Left kidney (tissue), 2 donors: ENCODE results near the gene PRPF40B. TPM values are rescaled to one million over a fixed set of nuclear protein-coding genes. Genes with fewer than 3 reads are reported as not detected.
"Not testable (repeated sequence)": the region's sequence is repeated elsewhere in the genome, so short reads cannot be mapped to it uniquely, and the experiment has no call there.

Source experiments
- DNase-seq: peaks from one replicate; pipeline ENCODE4 v3.0.0-alpha.2; 2013
- polyA plus RNA-seq: library from polyadenylated mRNA; unstranded; fragments of 120-200 nt; gene quantifications from one replicate; pipeline ENCODE4 v1.2.1, GENCODE V29; 2013; ENCODE audit not compliant: insufficient read length

Gene PRPF40B
- polyA plus RNA-seq, 1 donor = 29.5 TPM

DNA sequence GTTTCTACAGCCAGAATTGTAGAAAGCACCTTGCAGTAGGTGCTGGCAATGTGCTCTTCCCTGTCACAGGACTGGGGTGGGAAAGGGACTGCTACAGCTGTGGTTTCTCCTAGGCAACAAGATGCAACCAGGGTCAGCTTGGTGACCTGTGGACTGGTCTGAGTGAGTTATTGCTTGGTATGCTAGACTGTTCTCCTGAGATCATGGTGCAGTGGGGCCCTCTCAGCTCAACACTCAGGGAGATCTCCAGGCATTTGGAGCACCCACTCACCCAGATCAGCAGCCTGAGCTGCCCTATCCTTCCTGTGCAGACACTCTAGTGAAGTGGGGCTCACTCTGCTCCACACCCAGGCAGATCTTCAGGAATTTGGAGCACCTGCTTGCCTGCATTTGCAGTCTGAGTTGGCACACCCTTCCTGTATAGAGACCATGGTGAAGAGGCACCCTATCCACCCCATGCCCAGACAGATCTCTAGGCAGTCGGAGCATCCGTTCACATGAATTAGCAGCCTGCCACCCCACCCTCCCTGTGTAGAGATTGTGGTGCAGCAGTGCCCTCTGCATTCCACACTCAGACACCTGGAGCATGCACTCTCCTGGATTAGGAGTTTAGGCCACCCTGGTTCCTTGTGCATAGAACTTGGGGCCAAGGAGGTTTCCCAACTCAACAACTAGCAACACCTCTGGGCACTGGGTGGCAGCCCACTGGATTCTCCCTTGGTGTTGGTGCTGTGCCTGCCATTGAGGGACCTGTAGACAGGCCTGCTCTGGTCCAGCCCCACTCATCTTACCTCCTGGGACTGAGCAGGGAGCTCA lies 14.1 kb upstream of the PRPF40B start:
- no peak for DNase-seq

DNA sequence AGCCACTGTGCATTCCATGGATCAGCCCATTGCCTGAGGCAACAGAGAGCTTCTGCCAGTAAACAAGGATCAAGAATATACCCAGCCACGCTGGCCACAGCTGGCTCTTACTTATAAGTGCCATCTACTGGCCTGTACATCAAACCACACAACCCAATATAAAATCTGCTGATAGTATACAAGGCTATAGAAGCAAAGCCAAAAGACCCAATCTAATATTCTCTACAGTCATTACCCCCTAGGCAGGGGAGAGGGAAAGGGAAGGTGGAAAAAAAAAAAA lies 13.5 kb upstream of the PRPF40B start:
- no peak for DNase-seq

DNA sequence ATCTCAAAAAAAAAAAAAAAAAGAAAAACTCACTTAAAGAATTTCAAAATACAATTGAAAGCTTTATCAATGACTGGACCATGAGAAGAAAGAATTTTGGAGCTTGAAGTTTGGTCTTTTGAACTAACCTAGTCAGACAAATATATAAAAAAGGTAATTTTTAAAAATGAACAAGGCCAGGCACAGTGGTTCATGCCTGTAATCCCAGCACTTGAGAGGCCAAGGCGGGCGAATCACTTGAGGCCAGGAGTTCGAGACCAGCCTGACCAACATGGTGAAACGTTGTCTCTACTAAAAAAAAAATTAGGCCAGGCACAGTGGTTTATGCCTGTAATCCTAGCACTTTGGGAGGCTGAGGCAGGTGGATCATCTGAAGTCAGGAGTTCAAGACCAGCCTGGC lies 12.6 kb upstream of the PRPF40B start:
- DNase-seq = not testable (repeated sequence)

DNA sequence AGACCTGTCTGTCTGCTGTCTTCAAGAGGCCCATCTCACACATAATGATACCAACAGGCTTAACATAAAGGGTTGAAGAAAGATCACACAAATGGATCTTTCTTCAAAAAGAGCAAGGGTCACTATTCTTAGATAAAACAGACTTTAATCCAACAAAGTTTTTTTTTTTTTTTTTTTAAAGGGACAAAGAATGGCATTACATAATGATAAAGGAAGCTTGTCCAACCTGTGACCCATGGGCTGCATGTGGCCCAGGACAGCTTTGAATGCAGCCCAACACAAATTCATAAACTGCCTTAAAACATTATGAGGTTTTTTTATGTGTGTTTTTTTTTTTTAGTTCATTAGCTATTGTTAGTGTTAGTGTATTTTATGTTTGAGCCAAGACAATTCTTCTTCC lies 11.2 kb upstream of the PRPF40B start:
- DNase-seq = no peak

DNA sequence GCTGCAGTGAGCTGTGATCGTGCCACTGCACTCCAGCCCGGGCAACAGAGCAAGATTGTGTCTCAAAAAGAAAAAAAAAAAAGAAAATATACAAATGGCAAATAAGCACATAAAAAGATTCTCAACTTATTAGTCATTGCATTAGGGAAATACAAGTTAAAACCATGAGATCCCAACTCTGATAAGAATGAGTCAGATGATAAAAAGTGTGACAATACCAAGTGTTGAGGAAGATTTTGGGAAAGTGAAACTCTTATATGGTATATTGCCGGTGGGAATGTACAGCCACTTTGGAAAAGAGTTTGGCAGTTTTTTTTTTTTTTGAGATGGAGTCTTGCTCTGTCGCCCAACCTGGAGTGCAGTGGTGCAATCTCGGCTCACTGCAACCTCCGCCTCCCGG lies 7.6 kb upstream of the PRPF40B start:
- DNase-seq = no peak

DNA sequence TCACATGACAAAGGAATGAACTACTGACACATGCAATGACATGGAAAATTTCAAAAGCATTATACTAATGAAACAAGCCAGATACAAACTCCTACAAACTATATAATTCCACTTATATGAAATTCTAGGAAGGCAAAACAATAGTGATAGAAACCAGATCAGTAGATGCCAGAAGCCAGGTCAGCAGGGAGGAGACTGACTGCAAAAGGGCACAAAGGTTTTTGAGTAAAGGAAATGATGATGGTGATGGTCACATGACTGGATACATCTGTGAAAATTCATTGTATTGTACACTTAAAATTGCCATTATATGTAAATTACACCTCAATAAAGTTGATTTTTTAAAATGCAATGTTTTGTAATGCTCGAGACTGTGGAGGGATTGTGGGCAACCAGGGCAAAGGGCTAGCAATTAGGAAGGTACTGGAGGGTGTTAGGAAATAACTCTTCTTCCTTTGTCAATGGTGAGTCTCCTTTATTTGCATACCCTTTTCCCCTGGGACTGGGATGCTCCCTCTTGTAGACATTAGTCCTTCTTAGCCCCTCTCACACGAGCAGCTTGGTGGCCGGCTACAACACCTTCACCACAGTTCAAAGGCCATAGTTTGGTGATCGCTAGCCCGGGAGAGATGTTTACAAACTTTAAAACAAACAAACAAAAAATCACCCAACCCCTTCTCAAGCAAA lies 6.7 kb upstream of the PRPF40B start:
- DNase-seq = no peak

DNA sequence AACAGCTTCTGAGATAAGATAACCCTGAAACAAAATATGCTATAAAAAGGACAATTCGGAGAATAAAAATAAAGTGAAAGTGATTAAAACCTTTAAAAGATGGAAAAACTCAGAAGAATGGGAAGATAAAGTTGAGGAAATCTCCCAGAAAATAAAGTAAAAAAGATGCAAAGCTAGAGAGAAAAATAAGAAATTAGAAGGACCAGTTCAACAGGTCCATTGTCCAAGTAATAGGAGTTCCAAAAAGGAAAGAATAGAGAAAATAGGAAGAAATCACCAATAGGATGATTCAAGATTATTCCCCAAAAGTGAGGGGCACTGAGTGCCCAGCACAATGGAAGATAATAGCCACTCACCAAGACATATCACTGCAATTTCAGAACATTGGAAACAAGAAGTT lies 4.8 kb upstream of the PRPF40B start:
- no peak for DNase-seq

DNA sequence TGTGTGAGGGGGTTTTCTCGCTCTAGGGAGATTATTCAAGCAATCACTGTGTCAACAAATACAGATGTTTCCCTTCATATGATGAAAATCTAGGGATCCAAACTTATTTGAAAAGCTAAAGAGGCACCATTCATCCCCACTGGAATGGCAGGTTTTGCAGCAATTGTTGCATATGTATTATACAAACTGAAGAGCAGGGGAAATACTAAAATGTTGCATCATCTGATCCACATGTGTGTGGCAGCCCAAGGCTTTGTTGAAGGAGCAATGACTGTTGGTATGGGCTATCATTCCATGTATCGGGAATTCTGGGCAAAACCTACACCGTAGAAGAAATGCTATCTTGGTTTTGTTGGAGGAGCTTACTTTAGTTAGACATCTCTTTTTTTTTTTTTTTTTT lies 4.1 kb upstream of the PRPF40B start:
- no peak for DNase-seq

DNA sequence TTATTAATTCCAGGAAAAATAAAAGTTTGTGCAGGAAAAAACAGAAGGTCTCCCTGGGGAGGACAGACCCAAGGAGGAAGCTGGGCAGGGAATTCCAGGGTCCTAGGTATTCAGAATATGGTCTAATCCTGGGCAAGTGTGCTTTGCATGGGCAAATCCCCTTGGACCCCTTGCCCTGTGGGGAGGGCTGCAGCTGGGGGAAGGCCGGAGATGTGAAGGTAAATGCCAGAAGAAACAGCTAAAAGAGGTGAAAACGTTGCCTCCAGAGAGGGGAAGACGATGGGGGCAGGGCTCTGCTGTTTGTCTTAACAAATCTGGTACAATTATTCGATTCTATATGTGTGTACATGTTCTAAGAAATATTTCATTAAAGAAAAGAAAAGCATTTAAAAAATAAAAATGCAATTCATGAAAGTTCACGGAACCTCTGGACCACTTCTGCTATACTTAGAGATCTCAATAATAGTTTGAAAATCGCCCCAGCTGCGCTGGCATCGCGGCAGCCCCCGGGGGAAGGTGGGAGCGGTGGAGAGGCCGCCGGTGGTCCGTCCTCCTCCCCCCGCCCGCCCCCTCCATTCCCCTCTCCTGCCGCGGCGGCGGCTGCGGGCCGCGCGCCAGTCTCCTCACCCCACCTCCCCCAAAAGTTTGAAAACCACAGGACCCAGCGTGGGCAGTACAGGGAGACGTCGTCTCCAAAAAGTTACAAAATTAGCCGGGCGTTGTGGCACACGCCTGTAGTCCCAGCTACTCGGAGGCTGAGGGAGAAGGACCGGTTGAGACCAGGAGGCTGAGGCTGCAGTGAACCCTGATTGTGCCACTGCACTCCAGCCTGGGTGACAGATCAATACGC lies 1.5 kb upstream of the PRPF40B start:
- DNase-seq = no peak

DNA sequence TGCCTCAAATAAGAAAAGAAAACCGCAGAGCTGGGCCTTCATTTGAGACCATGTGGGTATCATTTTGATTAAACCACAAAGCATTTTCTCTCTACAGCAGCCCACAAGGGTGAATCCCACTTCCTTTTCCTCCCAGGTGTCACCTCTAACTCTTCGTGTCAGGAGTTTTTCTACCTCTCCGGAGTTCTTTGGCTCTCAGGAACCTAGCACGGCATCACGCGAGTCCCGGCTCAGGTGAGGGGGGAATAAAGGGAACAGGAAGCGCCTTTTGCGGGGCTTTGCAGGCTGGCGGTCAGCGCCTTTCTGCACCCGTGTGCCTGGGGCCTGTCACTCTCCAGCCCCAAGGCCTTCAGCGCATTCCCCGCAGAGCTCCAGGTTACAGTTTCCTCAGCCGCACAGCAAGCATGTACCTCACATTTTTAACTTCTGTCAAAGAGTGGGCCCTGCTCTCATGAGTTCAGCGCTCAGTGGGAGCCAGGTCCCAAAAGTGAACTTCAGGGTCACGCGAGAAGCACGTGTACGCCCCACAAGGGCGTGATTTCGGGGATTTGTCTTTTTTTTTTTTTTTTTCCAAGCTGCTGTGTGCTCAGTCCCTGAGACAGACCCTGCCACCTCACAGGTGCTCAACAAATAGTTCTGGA lies 740 bp upstream of the PRPF40B start:
- DNase-seq = no peak

DNA sequence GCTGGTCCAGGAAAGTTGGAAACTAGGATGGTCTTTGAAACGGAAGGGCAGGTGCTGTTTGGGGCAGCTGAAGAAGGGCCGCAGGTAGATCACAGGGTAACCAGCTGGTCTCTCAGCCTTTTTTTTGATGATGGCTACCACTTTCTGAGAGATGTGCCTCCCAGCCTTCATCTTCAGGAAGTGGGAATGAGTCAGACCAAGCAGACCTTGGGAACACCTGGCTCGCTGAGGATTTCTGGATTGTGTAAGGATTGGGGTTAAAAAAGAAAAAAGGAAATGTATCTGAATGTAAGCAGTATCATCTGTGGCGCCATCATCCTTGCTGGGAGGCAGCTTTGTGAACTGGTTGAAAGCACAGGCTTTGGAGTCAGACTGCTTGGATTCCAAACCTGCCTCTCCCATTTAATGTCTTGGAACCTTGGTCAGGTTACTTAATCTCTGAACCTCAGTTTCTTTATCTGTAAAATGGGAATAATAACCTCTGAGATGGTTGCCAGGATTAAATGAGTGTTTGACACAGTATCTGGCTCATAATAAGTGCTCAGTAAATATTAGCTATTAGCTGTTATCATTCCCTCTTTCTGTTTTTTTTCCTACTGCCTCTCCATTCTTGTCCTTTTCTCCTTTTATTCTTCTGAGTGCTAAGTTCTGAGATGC lies 1.7 kb downstream of the PRPF40B start:
- no peak for DNase-seq

DNA sequence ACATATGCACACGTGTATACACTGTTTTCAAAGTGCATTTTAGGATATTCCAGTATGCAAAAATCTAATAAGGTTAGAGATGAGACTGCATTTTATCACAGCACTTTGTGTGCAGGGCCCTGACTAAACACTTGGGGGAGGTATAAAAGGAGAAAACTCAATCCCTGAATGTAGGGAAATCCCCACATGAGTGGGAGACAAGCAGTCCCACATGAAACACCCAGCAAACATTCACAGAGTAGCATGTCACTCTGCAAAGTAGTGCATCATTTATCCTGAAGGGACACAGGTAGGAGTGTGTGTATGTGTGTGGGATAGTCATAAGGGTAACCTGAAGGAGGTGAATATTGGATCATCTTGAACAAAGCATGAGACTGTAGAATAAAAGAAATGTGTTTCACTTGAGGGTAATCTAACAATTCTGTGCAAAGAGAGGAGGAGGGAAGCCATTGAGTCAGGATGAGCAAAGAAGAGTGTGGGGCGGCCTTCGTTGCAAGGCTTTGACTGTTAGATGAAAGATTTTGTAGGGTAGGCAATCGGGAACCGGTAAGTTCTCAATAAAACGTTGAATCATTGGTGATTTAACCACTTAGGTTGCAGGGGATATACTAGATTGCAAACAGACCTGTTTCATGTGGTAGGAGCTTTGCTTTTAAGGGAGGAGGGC lies 2.9 kb downstream of the PRPF40B start:
- no peak for DNase-seq

DNA sequence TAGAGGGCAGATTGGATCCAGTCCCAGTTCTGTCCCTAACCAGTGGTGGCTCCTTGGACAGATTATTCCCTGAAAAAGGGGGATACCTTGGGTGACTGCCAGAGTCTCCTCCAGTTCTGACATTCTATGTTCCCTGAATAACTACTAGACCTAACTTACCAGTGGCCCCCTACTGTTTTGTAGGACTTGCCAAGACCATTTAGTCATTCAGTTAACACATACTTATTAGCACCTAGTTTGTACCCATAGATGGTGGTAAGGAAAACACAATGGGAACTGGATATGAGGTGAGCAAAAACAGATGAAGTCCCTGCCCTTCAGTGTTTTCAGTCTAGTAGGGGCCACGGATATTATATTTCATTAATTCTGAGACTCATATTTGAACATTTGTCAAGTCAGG lies 3.5 kb downstream of the PRPF40B start:
- no peak for DNase-seq

DNA sequence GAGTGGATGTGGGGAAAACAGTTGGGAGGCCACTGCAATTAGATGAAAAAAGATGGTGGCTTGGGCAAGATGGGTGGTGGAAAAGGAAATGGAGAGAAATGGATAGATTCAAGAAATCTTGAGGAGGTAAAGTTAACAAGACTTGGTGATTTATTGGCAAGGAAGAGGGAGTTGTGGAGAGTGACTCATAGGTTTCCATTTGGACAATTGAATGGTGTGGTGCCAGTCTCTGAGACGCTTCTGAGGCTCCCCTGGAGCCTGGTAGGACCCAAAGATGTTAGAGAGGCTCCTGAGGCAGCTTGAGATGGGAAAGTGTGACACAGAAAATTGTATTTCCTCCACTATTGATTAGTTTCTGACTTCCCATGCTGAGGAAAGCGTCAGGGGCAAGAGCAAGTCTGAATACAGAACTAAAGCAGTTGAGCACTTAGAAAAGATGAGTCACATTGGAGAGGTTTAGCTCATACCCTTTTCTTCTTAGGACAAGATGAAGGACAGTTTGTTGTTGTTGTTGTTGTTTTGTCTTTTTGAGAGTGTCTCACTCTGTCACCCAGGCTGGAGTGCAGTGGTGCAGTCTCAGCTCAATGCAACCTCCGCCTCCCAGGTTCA lies 4.5 kb downstream of the PRPF40B start:
- no peak for DNase-seq

DNA sequence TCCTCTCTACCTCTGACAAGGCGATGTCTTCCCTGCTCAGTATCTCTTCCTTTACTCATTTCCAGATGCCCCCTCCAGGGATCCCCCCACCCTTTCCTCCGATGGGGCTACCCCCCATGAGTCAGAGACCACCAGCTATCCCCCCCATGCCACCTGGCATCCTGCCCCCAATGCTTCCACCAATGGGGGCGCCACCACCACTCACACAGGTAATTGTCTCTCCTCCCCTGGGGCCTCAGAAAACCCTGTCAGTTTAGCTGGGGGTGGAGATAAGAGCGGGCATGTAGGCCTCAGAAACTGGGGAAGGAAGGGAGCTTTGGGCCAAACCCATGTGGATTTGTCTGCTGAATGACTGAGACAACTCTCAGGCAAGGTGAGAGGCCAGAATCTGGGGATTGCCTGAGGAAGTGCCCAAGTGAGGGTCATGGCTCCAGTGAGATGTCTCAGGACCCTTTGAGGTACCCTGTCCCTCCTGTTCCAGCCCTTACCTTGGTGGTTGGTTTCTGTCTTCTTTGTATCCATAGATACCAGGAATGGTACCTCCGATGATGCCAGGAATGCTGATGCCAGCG lies 8.1 kb downstream of the PRPF40B start:
- DNase-seq = no peak

DNA sequence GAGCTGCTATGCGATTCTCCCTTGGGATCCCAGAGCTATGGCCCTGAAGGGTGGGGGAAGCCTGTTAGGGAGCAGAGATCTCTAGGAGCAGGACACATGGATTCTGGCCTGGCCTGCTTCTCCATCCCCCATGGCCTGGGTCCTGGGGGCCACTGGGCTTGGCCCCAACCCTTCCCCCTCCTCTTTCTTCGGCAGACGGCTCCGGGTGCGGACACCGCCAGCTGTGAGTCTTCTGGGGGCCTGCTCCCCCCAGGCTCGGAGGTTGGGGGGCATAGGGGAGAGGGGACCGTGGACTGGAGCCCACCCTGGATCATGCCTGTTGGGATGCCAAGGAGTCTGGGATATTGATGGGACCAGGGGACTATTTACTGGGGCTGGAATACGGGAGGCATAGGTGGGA lies 9.0 kb downstream of the PRPF40B start:
- DNase-seq = no peak

DNA sequence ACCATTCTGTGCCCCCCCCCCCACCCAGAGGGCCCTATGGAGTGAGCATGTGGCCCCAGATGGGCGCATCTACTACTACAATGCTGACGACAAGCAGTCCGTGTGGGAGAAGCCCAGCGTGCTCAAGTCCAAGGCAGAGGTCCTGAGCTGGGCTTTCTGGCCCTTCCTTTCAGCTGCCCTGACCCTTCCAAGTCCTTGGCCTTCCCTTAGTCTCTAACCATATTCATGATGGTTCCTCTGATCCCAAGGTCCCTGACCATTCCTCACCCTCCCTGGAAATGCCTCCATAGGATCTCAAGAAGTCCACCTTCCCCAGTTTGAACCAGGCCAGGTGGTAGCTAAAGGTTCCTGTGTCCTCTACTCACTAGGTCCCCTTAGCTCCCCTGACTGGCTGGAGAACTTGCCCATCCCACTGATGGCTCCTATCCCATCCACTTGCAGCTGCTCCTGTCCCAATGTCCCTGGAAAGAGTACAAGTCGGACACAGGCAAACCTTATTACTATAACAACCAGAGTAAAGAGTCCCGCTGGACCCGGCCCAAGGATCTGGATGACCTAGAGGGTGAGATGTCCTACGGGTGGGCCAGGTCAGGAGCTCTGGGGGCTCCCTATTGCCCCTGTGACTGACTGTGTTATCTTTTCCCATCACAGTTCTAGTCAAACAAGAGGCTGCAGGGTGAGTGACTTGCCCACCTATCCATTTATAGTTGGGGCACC lies 9.8 kb downstream of the PRPF40B start:
- DNase-seq = no peak

DNA sequence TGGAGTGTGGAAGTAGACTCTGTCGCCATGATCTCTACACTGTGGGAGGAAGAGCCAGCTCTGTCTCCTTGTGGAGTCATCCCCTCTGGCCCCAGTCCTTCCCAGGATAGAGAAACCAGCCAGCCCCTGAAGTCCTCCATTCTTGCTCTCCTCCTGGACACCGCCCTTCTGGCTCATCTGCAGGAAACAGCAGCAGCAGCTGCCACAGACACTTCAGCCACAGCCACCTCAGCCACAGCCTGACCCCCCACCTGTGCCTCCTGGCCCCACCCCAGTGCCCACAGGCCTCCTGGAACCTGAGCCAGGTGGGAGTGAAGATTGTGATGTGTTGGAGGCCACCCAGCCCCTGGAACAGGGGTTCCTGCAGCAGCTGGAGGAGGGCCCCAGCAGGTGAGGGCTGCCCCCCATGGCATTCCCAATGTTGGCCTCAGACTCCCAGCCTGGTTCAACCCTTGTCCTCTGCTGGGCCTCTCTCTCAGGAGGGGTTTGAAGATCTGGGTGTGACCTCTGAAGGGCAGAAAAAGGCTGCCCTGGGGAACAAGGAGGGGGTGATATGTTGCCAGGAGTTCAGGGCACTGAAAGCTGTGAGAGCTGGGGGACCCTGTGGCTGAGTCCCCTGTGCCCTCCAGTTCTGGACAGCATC lies 10.5 kb downstream of the PRPF40B start:
- DNase-seq = no peak

DNA sequence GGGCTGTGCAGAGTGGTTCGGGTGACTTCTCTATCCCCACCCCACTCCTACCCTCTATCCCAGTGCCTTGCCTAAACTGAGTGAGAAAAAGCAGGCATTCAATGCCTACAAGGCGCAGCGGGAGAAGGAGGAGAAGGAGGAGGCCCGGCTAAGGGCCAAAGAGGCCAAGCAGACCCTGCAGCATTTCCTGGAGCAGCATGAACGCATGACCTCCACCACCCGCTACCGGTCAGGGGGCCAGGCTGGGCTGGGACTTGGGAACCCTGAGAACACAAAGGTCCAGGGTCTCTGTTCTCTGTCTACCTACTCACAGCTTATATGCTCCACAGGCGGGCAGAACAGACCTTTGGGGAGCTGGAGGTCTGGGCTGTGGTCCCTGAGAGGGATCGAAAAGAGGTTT lies 11.7 kb downstream of the PRPF40B start:
- no peak for DNase-seq

DNA sequence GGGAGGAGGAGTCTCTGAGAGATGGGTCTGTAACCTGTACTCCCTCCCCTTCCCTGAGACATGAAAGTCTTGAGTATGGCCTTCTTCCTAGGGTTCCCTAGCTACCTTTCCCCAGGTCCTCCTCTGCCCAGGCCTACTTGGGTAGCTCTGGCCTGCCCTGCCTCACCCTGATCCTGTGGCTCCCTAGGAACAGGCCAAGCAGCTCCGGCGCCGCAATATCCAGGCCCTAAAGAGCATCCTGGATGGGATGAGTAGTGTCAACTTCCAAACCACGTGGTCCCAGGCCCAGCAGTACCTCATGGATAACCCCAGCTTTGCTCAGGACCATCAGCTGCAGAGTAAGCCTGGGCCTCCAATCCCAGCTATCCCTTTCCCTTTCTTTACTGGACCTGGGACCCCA lies 12.3 kb downstream of the PRPF40B start:
- no peak for DNase-seq
